ENCODE measurements around the gene FYN.
A peak's percentile ranks its signal among the peaks of the same experiment; 100 is the strongest.

Gene FYN

DNA sequence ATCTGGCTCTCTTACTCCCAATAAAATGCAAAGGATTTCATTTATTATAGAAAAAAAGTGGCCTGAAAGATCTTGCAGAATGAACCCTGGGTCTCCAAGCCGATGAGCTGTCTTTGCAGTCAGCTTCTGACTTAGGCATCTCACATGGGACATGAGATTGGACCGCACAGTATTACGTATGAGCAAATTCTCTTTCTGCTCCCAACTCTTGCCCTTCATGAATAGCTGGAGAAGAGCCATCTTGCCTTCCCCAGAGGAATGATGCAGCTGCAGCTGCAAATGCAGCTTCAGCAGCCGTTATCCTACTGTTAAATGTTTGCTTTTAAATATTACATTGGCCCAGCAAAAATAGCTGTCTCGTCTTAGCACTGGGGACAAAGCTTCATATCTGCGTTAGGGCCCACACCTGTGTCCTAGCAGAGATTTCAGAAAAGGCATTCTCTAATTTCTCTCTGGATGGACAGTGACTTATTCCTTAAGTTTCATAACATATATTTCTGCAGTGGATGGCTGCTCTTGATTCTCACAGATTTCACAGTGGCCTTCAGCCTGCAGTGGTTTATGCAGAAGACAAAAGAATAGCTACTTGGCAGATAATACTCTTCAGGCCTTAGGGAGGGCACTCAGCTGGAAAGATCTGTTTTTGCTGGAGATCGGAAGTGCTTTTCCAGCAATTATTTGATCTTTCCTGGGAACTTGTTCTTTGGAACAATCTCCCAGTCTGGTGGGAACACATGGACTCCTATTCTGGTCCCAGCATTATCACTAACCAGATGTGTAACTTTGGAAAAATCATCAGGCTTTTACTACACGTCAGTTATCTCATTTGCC, 129.2 kb downstream of the FYN start:
- DNase-seq = no peak

DNA sequence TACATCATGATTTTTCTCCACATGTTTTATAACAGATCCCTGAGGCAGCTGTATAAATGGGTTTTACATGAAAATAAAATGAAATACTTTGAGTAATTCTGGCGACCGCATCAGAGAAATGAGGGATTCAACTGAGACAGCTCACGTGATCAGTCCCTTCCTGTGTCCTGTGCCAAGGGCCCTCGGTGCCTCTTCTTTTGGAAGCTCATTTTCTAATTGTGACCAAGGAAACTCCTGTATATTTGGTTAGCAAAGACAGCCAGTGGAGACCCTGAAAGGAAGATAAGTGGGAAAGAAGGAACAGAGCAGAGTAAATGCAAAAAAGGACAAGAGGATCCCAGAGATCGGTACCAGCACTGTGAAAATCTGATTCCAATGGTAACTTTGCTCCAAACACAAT, 129.9 kb downstream of the FYN start:
- no peak for DNase-seq

DNA sequence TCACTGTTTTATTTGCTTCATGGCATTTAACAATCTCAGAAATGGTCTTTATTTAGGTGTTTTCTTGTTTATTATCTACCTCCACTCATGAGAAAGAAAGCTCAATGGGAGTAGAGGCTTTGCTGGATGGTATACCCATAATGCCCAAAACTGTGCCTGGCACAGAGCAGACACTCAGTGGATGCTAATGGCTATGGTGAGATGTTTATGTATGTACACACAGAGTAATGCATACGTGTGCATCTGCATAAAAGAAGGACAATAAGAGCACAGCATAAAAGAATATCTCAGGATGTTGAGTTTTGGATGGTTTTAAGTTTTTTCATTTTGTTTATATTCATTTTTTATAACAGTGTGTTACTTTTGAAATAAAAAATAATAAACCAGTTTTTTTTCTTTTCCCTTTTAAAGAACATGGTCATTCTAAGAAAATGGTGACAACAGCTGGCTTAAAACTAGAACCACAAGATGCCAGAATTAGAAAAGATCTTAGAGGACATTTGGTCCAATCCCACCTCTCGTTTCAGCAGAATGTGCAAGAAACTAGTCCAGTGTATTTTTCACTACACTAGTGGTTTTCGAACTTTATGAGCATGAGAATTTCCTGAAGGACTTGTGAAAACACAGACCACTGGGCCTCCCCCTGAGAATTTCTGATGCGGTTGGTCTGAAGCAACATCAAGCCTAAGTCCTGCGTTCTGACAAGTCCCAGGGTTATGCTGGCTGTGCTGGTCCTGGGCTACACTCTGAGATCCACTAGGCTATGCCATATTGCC, 131.9 kb downstream of the FYN start:
- DNase-seq = no peak

DNA sequence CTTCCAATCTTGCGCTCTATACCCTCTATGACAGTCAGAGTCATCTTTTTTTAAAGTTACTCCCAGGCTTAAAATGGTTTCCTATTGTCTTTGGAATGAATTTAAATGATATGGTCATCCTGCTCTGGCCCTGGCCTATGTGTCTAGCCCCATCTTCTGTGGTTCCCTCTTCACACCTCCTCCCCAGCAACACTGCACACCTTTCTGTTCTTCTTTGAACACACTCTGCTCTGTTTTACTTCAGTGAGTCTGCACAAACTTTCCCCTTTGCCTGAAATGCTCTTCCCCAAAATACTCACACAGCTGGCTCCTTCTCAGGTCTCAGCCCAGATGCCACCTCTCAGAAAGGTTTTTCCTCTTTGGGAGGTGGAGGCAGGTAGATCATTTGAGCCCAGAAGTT, 132.7 kb downstream of the FYN start:
- DNase-seq = no peak

DNA sequence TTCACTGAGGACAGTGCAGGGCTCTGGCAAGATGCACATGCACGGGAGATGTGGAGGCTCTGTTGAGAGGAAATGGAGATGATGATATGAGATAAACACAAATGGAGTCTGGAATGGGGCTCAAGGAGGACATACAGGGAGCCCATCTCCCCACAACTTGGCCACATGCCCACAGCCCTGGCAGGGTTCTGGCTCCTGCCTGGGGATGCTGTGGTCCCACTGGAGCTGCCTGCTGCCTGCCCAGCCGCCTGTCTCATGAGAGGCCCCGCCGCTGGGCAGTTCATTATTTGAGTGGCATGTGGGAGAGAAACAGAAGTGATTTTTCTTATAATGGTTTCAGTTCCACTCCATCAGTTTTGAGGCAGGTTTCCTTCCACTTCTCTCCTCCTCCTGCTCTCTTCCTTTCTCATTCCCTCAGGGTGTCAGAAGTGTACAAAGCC, 134.0 kb downstream of the FYN start:
- DNase-seq = no peak

DNA sequence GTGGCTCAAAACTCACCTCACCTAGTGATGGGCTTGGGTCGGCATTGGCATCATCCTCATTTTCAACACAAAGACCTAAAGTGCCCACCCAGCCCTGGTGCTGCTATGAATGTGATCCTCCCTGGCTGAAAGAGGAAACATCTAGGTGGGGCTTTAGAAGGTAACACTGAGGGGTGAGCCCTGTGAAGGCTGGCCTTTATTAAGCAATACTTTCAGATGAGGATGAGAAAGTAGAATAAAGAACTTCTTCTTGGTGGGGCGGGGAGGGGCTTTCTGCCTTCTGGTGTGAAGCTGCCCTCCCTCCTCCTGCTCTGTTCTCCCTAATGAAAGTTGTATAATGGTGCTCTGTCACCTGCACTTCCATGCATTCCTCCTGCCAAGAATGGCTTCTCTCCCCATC, 134.6 kb downstream of the FYN start:
- DNase-seq = no peak

DNA sequence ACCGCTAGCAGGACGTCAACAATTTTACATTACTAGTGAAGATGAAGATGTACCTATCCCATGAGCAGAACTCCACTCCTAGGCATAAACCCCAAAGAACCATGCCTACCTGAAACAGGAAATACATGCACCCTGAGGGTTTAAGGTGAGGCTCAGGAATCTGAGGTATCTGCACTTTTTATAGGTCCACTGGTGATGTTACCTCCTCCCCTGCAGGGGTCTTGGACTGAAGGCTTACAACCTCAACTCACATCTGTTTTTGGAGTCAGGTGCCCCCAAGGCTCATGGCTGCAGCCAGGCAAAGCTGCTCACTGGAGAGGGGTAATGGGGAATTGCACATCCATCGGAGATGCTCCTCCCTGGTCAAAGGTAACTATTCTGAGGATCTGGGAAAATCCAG, 135.1 kb downstream of the FYN start:
- no peak for DNase-seq

DNA sequence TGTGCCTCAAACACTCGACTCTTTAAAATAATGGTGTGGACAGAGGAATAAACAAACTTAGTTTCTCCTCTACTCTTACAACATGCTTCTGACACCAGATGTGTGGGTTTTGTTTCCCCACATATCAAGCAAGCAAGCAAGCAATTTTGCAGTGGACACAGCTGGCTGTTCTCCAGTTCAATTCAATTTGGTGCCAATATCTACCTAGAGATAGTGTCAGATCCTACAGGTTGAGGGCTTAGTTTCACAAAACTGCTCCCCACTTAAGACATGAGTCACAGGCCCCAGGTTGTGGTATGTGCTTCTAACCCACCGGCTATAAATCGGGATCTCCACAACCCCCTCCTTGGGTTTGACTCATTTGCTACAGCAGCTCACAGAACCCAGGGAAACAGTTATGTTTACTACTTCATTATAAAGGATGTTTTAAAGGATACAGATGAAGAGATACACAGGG, 136.2 kb downstream of the FYN start:
- DNase-seq = no peak

DNA sequence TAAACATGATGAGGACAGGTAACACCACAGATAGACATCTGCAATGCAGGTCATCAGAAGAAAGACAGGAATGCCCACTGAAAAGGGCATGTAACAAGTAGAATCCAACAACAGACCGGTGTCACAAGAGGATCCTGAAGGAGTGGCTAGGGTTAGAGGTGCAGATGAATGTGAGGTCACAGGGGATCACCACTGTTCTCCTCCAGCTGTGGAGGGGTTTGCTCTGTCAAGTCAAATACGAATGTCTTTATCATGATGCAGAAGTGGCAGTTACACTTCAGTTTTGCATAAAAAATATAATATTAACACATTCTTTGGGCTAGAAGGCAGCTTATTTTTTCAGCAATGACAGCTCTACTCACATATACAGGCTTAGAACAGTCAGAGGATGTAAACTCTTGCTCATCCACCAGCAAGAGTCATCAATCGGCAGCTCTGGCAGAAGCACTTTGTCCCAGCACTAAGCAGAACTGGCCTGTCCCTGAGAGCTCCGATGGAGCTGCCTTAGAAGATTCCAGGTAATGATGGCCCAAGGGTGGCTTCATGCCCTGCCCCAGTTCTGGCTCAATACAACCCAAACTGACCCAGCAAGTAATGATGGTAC, 137.1 kb downstream of the FYN start:
- no peak for DNase-seq

DNA sequence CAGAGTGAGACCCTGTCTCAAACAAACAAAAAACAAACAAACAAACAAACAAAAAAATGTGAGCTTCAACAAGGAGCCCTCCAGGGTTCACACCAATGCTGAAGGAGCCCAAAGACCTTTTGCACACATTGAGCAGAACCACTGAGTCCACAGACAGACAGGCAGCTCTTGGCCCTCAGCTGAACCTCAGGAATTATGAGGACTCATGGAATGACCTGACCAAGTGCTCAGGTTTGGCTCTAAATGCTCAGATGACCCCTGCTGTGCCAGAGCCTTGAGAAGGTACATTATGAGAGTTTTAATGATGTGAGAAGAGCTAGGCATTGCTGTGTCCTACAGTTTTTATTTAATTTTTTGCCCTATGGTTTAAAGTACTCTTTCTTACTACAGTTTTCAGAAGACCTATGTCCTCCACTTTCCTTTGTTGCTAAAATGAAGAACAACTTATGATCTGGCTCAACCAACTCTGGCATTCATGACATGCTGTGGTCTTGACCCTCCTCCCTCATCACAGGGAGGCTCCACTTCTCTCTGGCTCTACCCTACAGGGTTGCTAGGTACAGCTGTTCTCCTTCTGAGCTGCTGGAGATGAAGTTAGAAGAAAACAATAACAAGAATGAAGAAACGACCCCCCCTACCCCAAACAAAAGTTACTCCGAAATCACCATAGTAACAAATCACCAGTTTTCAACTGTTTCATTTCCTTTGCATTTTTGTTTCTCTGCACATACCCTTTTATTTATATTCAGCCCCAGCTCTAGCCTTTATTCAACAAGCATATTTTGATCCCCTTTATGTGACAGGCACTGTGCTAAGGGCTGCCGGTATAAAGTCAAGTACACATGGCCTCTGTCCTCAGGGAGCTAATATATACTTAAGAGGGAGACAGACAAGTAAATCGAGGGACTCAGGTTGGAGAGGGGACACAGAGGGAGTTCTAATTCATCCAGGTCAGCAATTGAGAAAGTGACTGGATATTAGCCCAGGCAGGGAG, 138.9 kb downstream of the FYN start:
- no peak for DNase-seq

DNA sequence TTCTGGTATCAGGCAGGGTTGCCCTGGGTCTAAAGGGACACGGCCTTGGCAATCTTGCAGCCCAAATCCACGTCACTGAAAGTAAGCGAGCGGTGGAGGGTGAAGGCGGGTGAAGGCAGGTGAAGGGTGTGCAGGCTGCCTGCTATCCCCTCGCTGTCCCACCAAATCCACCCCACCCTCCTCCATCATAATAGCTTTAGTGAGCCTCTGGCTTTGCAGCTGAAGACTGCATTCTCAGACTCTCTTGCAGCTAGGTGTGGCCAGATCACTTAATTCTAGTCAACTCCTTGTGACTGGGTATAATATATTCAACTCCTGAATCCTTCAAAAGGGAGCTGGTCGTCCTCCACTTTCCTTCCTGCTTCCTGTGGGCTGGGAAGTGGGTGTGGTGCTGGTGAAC, 140.9 kb downstream of the FYN start:
- DNase-seq = no peak

DNA sequence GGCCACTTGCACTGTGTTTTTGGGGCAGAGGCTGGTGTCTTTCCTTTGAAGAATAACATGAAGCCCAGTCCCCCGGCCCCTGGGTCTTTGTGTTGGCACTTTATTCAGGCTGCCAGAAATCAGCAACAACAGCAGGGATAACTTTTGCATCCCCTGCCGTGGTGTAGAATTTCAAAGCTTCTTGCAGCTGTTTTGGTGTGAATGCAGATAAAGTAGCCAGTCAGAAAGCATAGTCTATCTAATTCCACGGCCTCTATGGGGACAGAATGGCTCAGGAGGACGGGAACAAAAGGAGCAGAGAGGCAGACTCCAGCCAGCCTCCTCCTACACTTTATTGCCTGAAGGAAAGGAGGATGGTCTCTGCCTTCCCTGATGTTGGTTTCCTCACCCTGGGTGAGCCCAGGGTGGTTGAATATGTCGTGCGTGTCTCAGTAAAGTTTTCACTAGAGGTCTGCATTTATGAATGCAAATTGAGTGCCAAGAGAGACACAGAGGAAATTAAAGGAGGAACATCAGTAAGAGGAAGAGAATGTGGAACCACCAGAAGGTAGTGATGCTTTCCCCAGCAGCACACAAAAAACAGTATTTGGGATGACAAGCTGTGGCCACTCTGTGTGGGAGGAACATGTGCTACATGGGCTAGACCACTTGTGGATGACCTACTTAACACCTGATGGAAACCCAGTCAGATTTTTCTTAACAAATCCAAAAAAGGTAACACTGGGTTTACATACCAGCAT, 141.6 kb downstream of the FYN start:
- no peak for DNase-seq

DNA sequence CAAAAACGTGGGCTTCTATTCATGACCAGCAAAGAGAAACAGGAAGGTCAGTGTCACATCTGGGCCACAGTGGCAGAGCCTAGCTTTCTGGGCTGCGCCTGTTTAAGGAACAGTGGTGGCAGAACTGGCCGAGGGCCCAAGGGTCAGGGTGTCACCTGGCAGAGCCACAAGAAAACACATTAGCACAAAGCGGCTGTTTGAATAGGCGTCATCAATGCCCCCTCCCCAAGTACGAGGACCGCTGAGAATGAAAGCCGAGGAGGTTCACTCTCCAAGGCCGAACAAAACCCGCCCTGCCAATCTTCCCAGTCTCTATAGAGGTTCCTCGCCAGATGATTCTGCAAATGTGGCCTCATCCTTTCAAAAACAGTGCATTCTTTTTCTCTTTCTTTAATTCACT, 142.4 kb downstream of the FYN start:
- no peak for DNase-seq

DNA sequence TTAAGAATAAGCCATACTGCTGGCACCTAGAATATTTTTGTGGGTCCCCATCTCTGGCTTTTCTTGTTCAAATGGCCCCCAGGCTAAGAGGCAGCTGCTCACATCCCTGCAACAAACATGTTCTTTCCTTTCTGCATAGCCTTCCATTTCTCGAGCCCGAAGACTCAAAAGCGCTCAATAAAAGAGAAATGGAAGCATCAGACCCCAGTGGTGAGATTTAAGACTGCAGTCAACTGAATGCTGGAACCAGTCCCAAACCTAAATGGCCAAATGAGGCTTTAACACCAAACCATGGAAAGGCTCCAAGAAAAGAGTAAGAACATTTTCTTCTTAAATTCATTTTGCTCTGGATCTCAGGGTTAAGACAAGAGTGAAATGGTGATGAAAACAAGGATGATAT, 145.4 kb downstream of the FYN start:
- peak; percentile 19 for DNase-seq

DNA sequence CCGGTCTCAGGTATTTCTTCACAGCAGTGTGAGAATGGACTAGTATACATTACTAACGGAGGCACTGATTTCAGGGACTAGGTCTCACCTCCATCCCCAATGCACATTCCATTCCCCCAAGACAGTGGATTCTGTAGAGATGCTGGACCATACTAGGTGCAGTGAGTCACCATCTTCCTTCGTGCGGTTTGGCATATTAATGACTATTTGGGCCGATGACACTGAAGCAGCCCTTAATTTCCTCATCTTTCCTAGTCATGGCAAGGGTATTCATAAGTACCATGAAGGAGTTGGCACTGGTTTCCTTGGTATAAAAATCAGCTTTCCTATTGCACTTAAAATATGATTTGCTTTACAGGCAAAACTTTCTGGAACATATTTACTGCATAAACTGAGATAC, 146.2 kb downstream of the FYN start:
- no peak for DNase-seq

DNA sequence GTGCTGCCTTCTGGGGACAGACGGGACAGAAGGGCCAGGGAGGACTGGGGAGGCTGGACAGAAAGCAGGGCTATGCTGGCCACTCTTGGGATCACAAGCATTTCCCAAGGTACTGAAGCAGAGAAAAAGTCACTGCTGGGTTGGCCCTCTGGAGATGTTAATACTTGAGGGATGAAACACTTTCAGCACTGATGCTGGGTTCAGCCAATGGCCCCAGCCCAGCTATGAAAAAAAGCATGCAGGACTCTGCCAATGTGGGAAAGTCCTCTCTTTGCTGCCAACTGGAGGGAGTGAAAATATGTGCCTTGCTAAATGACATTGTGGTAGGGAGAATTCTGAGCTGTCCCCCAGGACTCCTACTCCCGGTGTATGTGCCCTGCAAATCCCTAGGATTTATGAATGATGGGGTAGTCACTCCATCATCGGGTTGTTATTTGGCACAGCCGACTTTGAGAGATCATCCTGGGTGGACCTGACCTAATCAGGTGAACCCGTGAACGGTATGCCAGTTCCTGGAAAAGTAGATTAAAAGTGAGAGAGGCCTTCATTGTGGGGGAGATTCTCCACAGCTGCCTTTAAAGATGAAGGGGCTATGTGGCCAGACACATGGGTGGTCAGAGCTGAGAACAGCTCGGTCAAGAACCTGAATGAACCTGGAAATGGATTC, 147.7 kb downstream of the FYN start:
- no peak for DNase-seq

DNA sequence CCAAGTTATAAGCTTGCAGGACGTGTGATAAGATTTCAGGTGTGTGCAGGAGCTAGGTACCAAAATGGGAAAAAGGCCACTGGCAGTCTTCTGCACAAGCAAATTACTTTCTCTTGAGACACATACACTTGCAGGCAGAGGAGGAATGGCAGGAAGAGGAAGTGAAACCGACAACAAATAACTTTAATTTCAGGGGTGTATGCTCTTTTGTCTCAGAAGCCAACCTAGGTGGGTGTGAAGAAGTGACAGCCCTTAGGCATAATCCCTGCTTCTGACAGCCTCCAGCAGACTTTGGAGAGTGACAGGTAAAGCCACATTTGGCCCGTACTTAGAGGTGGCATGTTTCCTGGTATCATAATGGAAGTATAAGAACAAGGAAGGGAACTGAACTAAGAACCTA, 148.7 kb downstream of the FYN start:
- no peak for DNase-seq

DNA sequence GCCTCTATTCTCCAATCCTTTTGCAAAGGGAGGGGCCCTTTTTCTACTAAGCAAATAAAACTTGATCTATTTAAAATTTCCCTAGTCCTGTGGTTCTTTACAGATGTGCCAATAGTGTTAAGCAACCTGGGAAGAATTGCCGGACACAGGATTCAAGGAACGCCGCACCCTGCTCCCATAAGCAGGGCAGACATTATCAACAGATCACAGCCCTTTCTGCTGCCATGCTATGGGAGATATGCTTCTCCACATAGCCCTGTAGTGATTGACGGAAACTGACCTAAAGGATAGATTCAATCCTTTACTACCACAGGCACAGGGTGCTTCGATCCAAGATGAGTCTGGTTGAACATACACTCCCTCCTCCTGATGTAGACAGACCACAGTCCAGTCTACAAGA, 149.2 kb downstream of the FYN start:
- DNase-seq = no peak

DNA sequence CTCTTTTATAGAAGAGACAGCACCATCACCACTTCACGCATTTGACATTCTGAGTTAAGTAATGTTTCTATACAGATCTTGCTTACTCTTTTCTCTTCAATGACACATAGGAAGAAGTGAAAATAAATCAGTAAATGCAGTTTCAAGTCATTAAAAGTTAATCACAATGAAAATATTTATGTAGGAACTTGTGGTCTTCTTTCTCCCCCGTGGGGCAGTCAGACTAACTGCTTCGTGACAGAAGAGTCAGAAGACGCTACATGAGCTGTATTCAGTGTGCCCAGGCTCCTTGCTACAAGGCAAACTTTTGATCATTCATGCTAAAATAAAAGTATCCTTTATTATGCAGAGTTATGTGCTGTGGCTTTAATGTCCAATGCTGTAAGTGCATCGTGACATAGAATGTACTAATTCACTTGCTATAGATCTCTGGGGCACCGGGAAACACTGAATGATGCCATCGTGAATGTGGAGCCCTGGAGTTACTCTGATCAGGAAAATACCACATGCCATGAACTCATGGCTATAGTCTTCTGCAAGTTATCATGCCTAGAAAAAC, 149.8 kb downstream of the FYN start:
- DNase-seq = no peak

DNA sequence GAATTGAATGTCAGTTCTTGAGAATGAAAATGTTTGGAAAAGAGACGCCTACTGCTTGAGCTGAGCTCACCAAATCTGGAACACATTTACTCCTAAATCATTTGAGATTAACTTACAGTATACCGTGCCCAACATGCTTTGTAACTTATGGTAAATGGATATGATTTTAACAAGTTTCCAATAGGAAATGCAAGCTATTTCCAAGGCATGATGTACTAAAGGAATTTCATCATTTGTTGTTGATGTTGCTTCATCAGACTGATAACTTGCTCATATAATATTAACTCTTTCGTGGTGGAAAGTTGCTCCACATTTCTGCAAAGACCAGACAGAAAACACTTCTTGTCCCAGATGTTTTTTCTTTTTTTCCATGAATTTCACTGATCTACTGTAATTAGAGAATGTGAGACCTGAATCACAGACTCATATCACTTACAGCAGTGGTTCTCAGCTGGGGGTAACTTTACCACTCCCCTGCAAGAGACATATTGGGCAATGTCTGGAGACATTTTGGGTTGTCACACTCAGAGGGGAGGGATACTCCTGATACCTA, 151.0 kb downstream of the FYN start:
- no peak for DNase-seq

DNA sequence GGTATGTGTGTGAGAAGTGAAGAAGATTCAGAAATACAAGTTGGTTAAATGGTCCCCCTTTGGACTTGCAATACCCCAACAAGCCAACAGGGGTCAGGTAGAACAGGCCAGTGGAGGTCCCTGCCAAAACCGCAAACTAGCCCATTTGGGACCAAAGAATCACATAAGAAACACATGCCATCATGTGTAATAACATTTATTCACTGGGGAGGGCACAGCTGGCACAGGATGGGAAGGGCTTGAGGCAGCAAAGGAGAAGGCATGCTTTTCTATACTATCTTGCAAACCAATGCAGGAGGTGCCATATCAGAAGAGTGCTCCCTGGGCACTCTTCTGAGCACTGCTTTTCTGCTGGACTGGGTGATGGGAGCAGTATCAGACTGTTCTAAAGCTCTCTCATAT, 151.5 kb downstream of the FYN start:
- DNase-seq = no peak

All from NCI-H1105 treated with DMSO at 0.1 percent for 48 hours (cell line).